Hepatocyte (in vitro differentiated cells): ENCODE data around the gene ARHGAP15. TPM values are rescaled to one million over a fixed set of nuclear protein-coding genes. Genes with fewer than 3 reads are reported as not detected.

Experiments
- DNase-seq: peaks from one replicate; pipeline ENCODE4 v3.0.0-alpha.2; 2016; ENCODE audit warnings: low spot score
- H2AFZ ChIP-seq: fragments of 200-600 bp; sonication (generic); 2 replicates; pipeline ENCODE4 v1.6.0; 2016; ENCODE audit warnings: antibody characterized with exemption, mild to moderate bottlenecking
- H3K27ac ChIP-seq: fragments of 200-600 bp; sonication (generic); 2 replicates; pipeline ENCODE4 v1.5.1; 2016; ENCODE audit warnings: mild to moderate bottlenecking
- H3K27me3 ChIP-seq: fragments of 200-600 bp; sonication (generic); 2 replicates; pipeline ENCODE4 v1.6.1; 2016
- H3K36me3 ChIP-seq: fragments of 200-600 bp; sonication (generic); replicated peaks from 2 replicates; pipeline ENCODE4 v1.5.1; 2016; ENCODE audit warnings: low read depth; ENCODE audit not compliant: insufficient read depth
- H3K4me1 ChIP-seq: fragments of 200-600 bp; sonication (generic); 2 replicates; pipeline ENCODE4 v1.5.1; 2016; ENCODE audit warnings: mild to moderate bottlenecking, moderate library complexity; ENCODE audit not compliant: insufficient read depth
- H3K4me2 ChIP-seq: fragments of 200-600 bp; sonication (generic); 2 replicates; pipeline ENCODE4 v1.6.0; 2016
- H3K4me3 ChIP-seq: fragments of 200-600 bp; sonication (generic); 2 replicates; pipeline ENCODE4 v1.5.1; 2016; ENCODE audit warnings: mild to moderate bottlenecking
- H3K79me2 ChIP-seq: fragments of 200-600 bp; sonication (generic); 2 replicates; pipeline ENCODE4 v1.6.0; 2017; ENCODE audit warnings: mild to moderate bottlenecking
- H3K9me2 ChIP-seq: fragments of 200-600 bp; sonication (generic); replicated peaks from 2 replicates; pipeline ENCODE4 v1.6.0; 2017; ENCODE audit warnings: mild to moderate bottlenecking; ENCODE audit not compliant: insufficient read depth
- H3K9me3 ChIP-seq: fragments of 200-600 bp; sonication (generic); 2 replicates; pipeline ENCODE4 v1.5.1; 2016; ENCODE audit warnings: low read depth, mild to moderate bottlenecking
- H4K20me1 ChIP-seq: fragments of 200-600 bp; sonication (generic); 2 replicates; pipeline ENCODE4 v1.6.0; 2016; ENCODE audit warnings: mild to moderate bottlenecking; ENCODE audit not compliant: insufficient read depth, poor library complexity, severe bottlenecking
- EZH2 ChIP-seq: fragments of 200-600 bp; sonication (generic); IDR thresholded peaks from 2 replicates; pipeline ENCODE4 v1.6.1; 2016; ENCODE audit warnings: antibody characterized with exemption, mild to moderate bottlenecking, borderline replicate concordance
- EZH2phosphoT487 ChIP-seq: fragments of 200-600 bp; sonication (generic); IDR thresholded peaks from one replicate; pipeline ENCODE4 v1.6.1; 2018; ENCODE audit warnings: antibody characterized with exemption, mild to moderate bottlenecking, low read depth, moderate library complexity; ENCODE audit not compliant: unreplicated experiment, severe bottlenecking
- WGBS: methylation state at CpG from one replicate; pipeline ENCODE4 v1.1.6; 2016; ENCODE audit warnings: low lambda C conversion rate; ENCODE audit errors: missing lambda C conversion rate; 5-methylcytosine and 5-hydroxymethylcytosine counted together
- polyA plus RNA-seq: library from polyadenylated mRNA; unstranded; fragments of >200 nt; fragmentation: Nextera tagmentation; extraction: Ambion mirVana; gene quantifications from 2 replicates; pipeline ENCODE4 v1.2.1, GENCODE V29; 2016
- total RNA-seq: library from RNA; depleted of rRNA; stranded (reverse); fragments of >200 nt; gene quantifications from 2 replicates; pipeline ENCODE4 v1.2.3, GENCODE V29; 2014
- TF ChIP-seq, protein P1 (sequence below): fragments of 200-600 bp; sonication (generic); IDR thresholded peaks from 2 replicates; pipeline ENCODE4 v1.5.1; 2016; ENCODE audit warnings: antibody characterized with exemption, mild to moderate bottlenecking; ENCODE audit not compliant: poor library complexity

Gene ARHGAP15
- total and polyA plus RNA-seq, 2 experiments from 2014 or later = 0.17 TPM; not detected in 1

DNA sequence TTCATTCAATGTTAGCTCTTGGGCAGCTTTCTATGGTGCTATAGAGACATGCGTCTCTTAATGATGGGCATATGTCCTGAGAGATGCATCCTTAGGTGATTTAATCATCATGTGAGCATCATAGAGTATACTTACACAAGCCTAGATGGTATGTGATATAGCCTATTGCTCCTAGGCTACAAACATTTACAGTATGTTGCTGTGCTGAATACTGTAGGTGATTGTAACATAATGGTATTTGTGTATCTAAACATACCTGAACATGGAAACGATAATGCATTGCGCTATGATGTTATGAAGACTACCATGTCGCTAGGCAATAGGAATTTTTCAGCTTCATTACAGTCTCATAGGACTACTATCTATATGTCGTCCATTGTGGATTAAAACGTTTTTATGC, 89.4 kb downstream of the ARHGAP15 start:
- no peaks in the 10 kb centered on the region for H4K20me1 ChIP-seq
- H3K79me2 ChIP-seq = no peaks in the 10 kb centered on the region
- no peaks in the 10 kb centered on the region for H3K36me3 ChIP-seq
- 93% methylated on average over 6 of the region's 6 CpGs for WGBS
- H3K4me3 ChIP-seq = no peak overlapping the region
- H3K27ac ChIP-seq = no peak overlapping the region
- no peak for DNase-seq
- no peak overlapping the region for H2AFZ ChIP-seq
- no peak overlapping the region for H3K4me2 ChIP-seq
- no peaks in the 10 kb centered on the region for H3K4me1 ChIP-seq
- no peaks in the 10 kb centered on the region for H3K27me3 ChIP-seq
- TF ChIP-seq EZH2phosphoT487 = no peak
- no peak for TF ChIP-seq EZH2
- TF ChIP-seq, protein P1, sequence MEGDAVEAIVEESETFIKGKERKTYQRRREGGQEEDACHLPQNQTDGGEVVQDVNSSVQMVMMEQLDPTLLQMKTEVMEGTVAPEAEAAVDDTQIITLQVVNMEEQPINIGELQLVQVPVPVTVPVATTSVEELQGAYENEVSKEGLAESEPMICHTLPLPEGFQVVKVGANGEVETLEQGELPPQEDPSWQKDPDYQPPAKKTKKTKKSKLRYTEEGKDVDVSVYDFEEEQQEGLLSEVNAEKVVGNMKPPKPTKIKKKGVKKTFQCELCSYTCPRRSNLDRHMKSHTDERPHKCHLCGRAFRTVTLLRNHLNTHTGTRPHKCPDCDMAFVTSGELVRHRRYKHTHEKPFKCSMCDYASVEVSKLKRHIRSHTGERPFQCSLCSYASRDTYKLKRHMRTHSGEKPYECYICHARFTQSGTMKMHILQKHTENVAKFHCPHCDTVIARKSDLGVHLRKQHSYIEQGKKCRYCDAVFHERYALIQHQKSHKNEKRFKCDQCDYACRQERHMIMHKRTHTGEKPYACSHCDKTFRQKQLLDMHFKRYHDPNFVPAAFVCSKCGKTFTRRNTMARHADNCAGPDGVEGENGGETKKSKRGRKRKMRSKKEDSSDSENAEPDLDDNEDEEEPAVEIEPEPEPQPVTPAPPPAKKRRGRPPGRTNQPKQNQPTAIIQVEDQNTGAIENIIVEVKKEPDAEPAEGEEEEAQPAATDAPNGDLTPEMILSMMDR = no peak
- no peaks in the 10 kb centered on the region for H3K9me2 ChIP-seq
- no peaks in the 10 kb centered on the region for H3K9me3 ChIP-seq

- TF ChIP-seq, protein P1 = no peak
- TF ChIP-seq EZH2phosphoT487 (no peak), EZH2 (no peak)
- Histone ChIP-seq H3K9me2 (no peaks in the 10 kb centered on the region), H3K4me3 (no peak overlapping the region), H3K4me2 (no peak overlapping the region), H3K27me3 (no peaks in the 10 kb centered on the region), H3K79me2 (no peaks in the 10 kb centered on the region), H3K27ac (no peak overlapping the region), H3K36me3 (no peaks in the 10 kb centered on the region), H3K9me3 (no peaks in the 10 kb centered on the region), H4K20me1 (no peaks in the 10 kb centered on the region), H2AFZ (no peak overlapping the region), H3K4me1 (no peaks in the 10 kb centered on the region)
- WGBS = 88% methylated on average over 3 of the region's 3 CpGs
- DNase-seq = no peak
Measured at GRCh38 chr2:143219266-143219665, 90.0 kb downstream of the ARHGAP15 start.

- Histone ChIP-seq H3K36me3 (no peaks in the 10 kb centered on the region), H3K27me3 (no peaks in the 10 kb centered on the region), H2AFZ (no peak overlapping the region), H4K20me1 (no peaks in the 10 kb centered on the region), H3K9me3 (no peaks in the 10 kb centered on the region), H3K79me2 (no peaks in the 10 kb centered on the region), H3K9me2 (no peaks in the 10 kb centered on the region), H3K4me2 (no peak overlapping the region), H3K4me3 (no peak overlapping the region), H3K27ac (no peak overlapping the region), H3K4me1 (no peaks in the 10 kb centered on the region)
- WGBS = 80% methylated on average over 1 of the region's 1 CpG
- DNase-seq = no peak
- TF ChIP-seq, protein P1 = no peak
- TF ChIP-seq EZH2 = no peak
- no peak for TF ChIP-seq EZH2phosphoT487
Measured at GRCh38 chr2:143223556-143223955, 94.3 kb downstream of the ARHGAP15 start.

DNA sequence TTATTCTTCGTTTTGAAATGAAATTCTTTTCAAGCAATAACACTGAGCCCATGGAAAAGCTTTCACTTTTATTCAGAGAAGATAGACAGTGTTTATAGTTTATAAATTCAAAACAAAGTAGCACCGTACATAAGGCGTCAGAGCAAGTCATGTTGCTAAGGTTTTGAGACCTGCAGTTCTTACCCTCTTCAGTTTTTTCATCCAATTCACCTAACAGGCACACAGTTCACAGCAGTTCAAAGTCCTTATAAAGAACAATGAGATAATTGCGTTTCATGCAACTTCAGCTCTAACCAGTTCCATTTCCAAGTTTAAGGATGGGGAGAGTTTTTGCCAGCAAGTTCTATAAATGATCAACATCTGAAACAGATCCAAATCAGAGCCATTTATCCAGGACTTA, 96.7 kb downstream of the ARHGAP15 start:
- WGBS = 82% methylated on average over 4 of the region's 4 CpGs
- H3K27me3 ChIP-seq = no peaks in the 10 kb centered on the region
- no peaks in the 10 kb centered on the region for H3K4me1 ChIP-seq
- no peak for DNase-seq
- H3K36me3 ChIP-seq = no peaks in the 10 kb centered on the region
- no peaks in the 10 kb centered on the region for H4K20me1 ChIP-seq
- no peak overlapping the region for H3K4me2 ChIP-seq
- no peaks in the 10 kb centered on the region for H3K9me2 ChIP-seq
- no peaks in the 10 kb centered on the region for H3K79me2 ChIP-seq
- H2AFZ ChIP-seq = no peak overlapping the region
- no peak overlapping the region for H3K27ac ChIP-seq
- TF ChIP-seq, protein P1 = no peak
- TF ChIP-seq EZH2 = no peak
- TF ChIP-seq EZH2phosphoT487 = no peak
- no peaks in the 10 kb centered on the region for H3K9me3 ChIP-seq
- H3K4me3 ChIP-seq = no peak overlapping the region
